Stomach (tissue), 4 donors: Measurements from ENCODE around the gene FAM50A.
"Not testable (repeated sequence)": the region's sequence is repeated elsewhere in the genome, so short reads cannot be mapped to it uniquely, and the experiment has no call there.

Source experiments
- POLR2A ChIP-seq, 4 donors: fragments of 450-650 bp; IDR thresholded peaks; one replicate each; pipeline ENCODE4 v1.6.1; 2016; ENCODE audit warnings: antibody characterized with exemption in 4 of 4, control low read depth in 2 of 4, mild to moderate bottlenecking in 1 of 4, moderate library complexity in 1 of 4
- POLR2AphosphoS5 ChIP-seq, 3 donors: sonication (generic); formaldehyde crosslinking; IDR thresholded peaks; one replicate each; pipeline ENCODE4 v1.6.1; 2016; ENCODE audit warnings: antibody characterized with exemption in 3 of 3
- TF ChIP-seq, protein P1 (sequence below), 7 experiments: fragments of 450-650 bp in 4 of 7; fragments of 200-600 bp in 3 of 7; sonication (generic) in 3 of 7; IDR thresholded peaks; one replicate each; pipeline ENCODE4 v1.5.1; 2016 to 2019; ENCODE audit warnings: antibody characterized with exemption in 7 of 7, control low read depth in 2 of 7, mild to moderate bottlenecking in 1 of 7

- TF ChIP-seq, protein P1, sequence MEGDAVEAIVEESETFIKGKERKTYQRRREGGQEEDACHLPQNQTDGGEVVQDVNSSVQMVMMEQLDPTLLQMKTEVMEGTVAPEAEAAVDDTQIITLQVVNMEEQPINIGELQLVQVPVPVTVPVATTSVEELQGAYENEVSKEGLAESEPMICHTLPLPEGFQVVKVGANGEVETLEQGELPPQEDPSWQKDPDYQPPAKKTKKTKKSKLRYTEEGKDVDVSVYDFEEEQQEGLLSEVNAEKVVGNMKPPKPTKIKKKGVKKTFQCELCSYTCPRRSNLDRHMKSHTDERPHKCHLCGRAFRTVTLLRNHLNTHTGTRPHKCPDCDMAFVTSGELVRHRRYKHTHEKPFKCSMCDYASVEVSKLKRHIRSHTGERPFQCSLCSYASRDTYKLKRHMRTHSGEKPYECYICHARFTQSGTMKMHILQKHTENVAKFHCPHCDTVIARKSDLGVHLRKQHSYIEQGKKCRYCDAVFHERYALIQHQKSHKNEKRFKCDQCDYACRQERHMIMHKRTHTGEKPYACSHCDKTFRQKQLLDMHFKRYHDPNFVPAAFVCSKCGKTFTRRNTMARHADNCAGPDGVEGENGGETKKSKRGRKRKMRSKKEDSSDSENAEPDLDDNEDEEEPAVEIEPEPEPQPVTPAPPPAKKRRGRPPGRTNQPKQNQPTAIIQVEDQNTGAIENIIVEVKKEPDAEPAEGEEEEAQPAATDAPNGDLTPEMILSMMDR (IDR thresholded peaks at IDR 0.05), result not testable (repeated sequence)
- not testable (repeated sequence) for TF ChIP-seq POLR2AphosphoS5, POLR2A (IDR thresholded peaks at IDR 0.05)
Measured at GRCh38 chrX:154400369-154400817, 43.5 kb upstream of the FAM50A start.
